Measurements from ENCODE around the gene TEAD1. TPM values are rescaled to one million over a fixed set of nuclear protein-coding genes. Genes with fewer than 3 reads are reported as not detected.

The TEAD1 gene
- total RNA-seq, 4 donors from 2014 or later, result 45.7 to 88.7 (median 71.4) TPM

GRCh38 chr11:12897867-12898266 lies 223.6 kb downstream of the TEAD1 start:
- DNase-seq (ENCODE audit: low spot score in 2 of 2), result no peak
- no peak for TF ChIP-seq CTCF (IDR thresholded peaks at IDR 0.05)
- no peak for TF ChIP-seq POLR2A (IDR thresholded peaks at IDR 0.05)
- WGBS, 2 donors, result 71 to 77% methylated on average over 3 of the region's 3 CpGs
- intact Hi-C loops (cut with DNase I; ENCODE audit: low total_unique reads), result no loop called here
- H3K4me3 ChIP-seq (ENCODE audit: low read depth, poor library complexity, severe bottlenecking), result no peak overlapping the region

GRCh38 chr11:12900496-12900895 lies 226.3 kb downstream of the TEAD1 start:
- no peak overlapping the region for H3K4me3 ChIP-seq (ENCODE audit: low read depth, poor library complexity, severe bottlenecking)
- DNase-seq (ENCODE audit: low spot score in 2 of 2), result no peak
- intact Hi-C loops (cut with DNase I; ENCODE audit: low total_unique reads), result no loop called here
- 46 to 93% methylated on average over 2 of the region's 2 CpGs for WGBS, 2 donors
- TF ChIP-seq CTCF (IDR thresholded peaks at IDR 0.05), result no peak
- TF ChIP-seq POLR2A (IDR thresholded peaks at IDR 0.05), result no peak

- 97 to 100% methylated on average over 1 of the region's 1 CpG for WGBS, 2 donors
- DNase-seq (ENCODE audit: low spot score in 2 of 2), result no peak
- H3K4me3 ChIP-seq (ENCODE audit: low read depth, poor library complexity, severe bottlenecking), result no peak overlapping the region
- intact Hi-C loops (cut with DNase I; ENCODE audit: low total_unique reads), result no loop called here
- TF ChIP-seq POLR2A (IDR thresholded peaks at IDR 0.05) (no peak), CTCF (IDR thresholded peaks at IDR 0.05) (no peak)
Observed at GRCh38 chr11:12901272-12901671, 227.1 kb downstream of the TEAD1 start.

- H3K4me3 ChIP-seq (ENCODE audit: low read depth, poor library complexity, severe bottlenecking), result no peak overlapping the region
- WGBS, 2 donors, result 90 to 95% methylated on average over 7 of the region's 7 CpGs
- no peak for DNase-seq (ENCODE audit: low spot score in 2 of 2)
- intact Hi-C loops (cut with DNase I; ENCODE audit: low total_unique reads), result no loop called here
- no peak for TF ChIP-seq POLR2A (IDR thresholded peaks at IDR 0.05)
- TF ChIP-seq CTCF (IDR thresholded peaks at IDR 0.05), result no peak
Observed at GRCh38 chr11:12901874-12902481, 227.8 kb downstream of the TEAD1 start.

- DNase-seq (ENCODE audit: low spot score in 2 of 2), result no peak
- TF ChIP-seq CTCF (IDR thresholded peaks at IDR 0.05), result no peak
- TF ChIP-seq POLR2A (IDR thresholded peaks at IDR 0.05), result no peak
- no peak overlapping the region for H3K4me3 ChIP-seq (ENCODE audit: low read depth, poor library complexity, severe bottlenecking)
- WGBS, 2 donors, result 87 to 91% methylated on average over 6 of the region's 6 CpGs
- intact Hi-C loops (cut with DNase I; ENCODE audit: low total_unique reads), result no loop called here
Observed at GRCh38 chr11:12902791-12903486, 228.7 kb downstream of the TEAD1 start.
